OCI-LY3 (cell line): ENCODE results near the gene PUM1.

Experiments
- H2AFZ ChIP-seq: fragments of 200-600, 300-600 bp; shearing (Covaris generic); 2 replicates; pipeline ENCODE4 v1.6.0; 2014; ENCODE audit warnings: antibody characterized with exemption, low read depth, low read length
- H3K27ac ChIP-seq: fragments of 200-600, 300-600 bp; sonication (generic); 2 replicates; pipeline ENCODE4 v1.5.1; 2014; ENCODE audit warnings: mild to moderate bottlenecking, low read length, moderate library complexity, mixed read lengths
- H3K27me3 ChIP-seq: fragments of 200-600, 300-600 bp; sonication (generic); 2 replicates; pipeline ENCODE4 v1.6.1; 2014; ENCODE audit warnings: low read depth, low read length, mixed read lengths
- H3K36me3 ChIP-seq: fragments of 200-600, 300-600 bp; sonication (generic); replicated peaks from 2 replicates; pipeline ENCODE3; 2014; ENCODE audit warnings: low read depth, low read length, mixed read lengths
- H3K4me1 ChIP-seq: fragments of 300-600, 200-600 bp; sonication (generic); 2 replicates; pipeline ENCODE4 v1.6.1; 2014; ENCODE audit warnings: low read length, mixed read lengths
- H3K4me2 ChIP-seq: fragments of 200-600, 300-600 bp; sonication (generic); 2 replicates; pipeline ENCODE4 v1.6.1; 2014; ENCODE audit warnings: low read length, mixed read lengths
- H3K4me3 ChIP-seq: fragments of 300-600, 200-600 bp; sonication (generic); 2 replicates; pipeline ENCODE4 v1.5.1; 2014; ENCODE audit warnings: antibody characterized with exemption, mild to moderate bottlenecking, low read length, moderate library complexity
- H3K79me2 ChIP-seq: fragments of 300-600, 200-600 bp; shearing (Covaris generic); 2 replicates; pipeline ENCODE4 v1.6.1; 2014; ENCODE audit warnings: mild to moderate bottlenecking, low read length, mixed read lengths
- H3K9ac ChIP-seq: fragments of 300-600, 200-600 bp; shearing (Covaris generic); 2 replicates; pipeline ENCODE4 v1.6.0; 2014; ENCODE audit warnings: mild to moderate bottlenecking, low read length, moderate library complexity
- H3K9me3 ChIP-seq: fragments of 200-600, 300-600 bp; shearing (Covaris generic); 2 replicates; pipeline ENCODE4 v1.6.1; 2014; ENCODE audit warnings: low read length, mixed read lengths; ENCODE audit not compliant: insufficient read depth
- H4K20me1 ChIP-seq: fragments of 200-600, 300-600 bp; sonication (generic); 2 replicates; pipeline ENCODE4 v1.6.1; 2016; ENCODE audit warnings: low read length, mixed read lengths; ENCODE audit not compliant: insufficient read depth
- EZH2phosphoT487 ChIP-seq: fragments of 200-600 bp; shearing (Covaris generic); IDR thresholded peaks from 2 replicates; pipeline ENCODE4 v1.6.1; 2018; ENCODE audit warnings: antibody characterized with exemption, mixed run types, low read depth
- TF ChIP-seq, protein P1 (sequence below): fragments of 200-600, 300-600 bp; sonication (generic); IDR thresholded peaks from 2 replicates; pipeline ENCODE4 v1.5.1; 2014; ENCODE audit warnings: antibody characterized with exemption, low read length, low read depth

PUM1 gene

DNA sequence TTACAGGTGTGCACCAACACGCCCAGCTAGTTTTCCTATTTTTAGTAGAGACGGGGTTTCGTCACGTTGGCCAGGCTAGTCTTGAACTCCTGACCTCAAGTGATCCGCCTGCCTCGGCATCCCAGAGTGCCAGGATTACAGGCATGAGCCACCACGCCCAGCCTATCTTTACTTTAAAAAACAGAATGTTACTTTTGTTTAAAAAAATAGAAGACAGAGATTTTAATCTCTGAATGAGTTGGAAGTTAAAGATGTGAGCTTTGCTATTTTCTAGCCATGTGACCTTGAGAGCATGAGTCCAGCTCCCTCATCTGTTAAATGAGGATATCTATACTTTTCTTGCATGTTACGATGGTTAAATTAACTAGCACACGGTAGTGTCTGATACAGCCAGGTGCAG lies 3.9 kb upstream of the PUM1 start:
- peaks cover 14% of the 10 kb centered on the region for H3K79me2 ChIP-seq
- peaks cover 17% of the 10 kb centered on the region for H3K4me1 ChIP-seq
- TF ChIP-seq EZH2phosphoT487, result no peak
- TF ChIP-seq, protein P1, sequence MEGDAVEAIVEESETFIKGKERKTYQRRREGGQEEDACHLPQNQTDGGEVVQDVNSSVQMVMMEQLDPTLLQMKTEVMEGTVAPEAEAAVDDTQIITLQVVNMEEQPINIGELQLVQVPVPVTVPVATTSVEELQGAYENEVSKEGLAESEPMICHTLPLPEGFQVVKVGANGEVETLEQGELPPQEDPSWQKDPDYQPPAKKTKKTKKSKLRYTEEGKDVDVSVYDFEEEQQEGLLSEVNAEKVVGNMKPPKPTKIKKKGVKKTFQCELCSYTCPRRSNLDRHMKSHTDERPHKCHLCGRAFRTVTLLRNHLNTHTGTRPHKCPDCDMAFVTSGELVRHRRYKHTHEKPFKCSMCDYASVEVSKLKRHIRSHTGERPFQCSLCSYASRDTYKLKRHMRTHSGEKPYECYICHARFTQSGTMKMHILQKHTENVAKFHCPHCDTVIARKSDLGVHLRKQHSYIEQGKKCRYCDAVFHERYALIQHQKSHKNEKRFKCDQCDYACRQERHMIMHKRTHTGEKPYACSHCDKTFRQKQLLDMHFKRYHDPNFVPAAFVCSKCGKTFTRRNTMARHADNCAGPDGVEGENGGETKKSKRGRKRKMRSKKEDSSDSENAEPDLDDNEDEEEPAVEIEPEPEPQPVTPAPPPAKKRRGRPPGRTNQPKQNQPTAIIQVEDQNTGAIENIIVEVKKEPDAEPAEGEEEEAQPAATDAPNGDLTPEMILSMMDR, result no peak
- peaks cover under 1% of the 10 kb centered on the region for H4K20me1 ChIP-seq
- no peak overlapping the region for H3K4me3 ChIP-seq
- no peak overlapping the region for H3K9ac ChIP-seq
- H3K27ac ChIP-seq, result no peak overlapping the region
- no peak overlapping the region for H2AFZ ChIP-seq
- H3K27me3 ChIP-seq, result no peaks in the 10 kb centered on the region
- H3K36me3 ChIP-seq, result no peaks in the 10 kb centered on the region
- H3K9me3 ChIP-seq, result no peaks in the 10 kb centered on the region
- no peak overlapping the region for H3K4me2 ChIP-seq

DNA sequence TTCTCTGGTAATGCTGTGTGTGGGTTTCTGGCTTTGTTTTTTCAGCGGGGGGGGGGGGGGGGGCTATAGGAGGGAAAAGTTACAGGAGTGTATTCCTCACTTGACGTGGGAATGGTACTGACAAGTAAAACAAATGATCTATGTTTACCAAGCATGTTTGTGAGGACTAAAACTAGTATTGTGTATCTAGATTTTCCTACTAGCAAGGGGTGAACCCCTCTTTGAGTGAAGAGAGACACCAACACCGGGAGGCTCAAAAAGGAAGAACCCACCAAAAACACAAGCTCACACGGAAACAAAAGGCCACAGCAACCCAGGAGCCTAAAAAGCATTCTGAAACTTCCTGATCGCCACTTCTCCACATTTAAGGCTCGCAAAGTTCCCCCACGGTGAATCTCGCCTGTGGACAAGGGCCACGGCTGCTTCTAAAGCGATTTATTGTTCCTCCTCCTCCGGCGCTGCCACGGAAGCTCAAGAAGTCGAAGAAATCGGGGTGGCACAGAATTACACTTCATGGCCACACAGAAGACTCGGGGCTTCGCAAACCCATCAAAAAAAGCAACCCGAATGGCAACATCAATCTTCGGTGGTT lies 703 bp downstream of the PUM1 start:
- Histone ChIP-seq H3K27me3 (no peaks in the 10 kb centered on the region), H3K4me2 (peak overlapping the region; percentile 93), H3K79me2 (peaks cover 60% of the 10 kb centered on the region), H3K9ac (peak overlapping the region; percentile 100), H3K4me1 (peaks cover 13% of the 10 kb centered on the region), H2AFZ (no peak overlapping the region), H3K27ac (peak overlapping the region; percentile 90), H3K9me3 (no peaks in the 10 kb centered on the region), H3K4me3 (peak overlapping the region; percentile 100), H3K36me3 (peaks cover 2% of the 10 kb centered on the region), H4K20me1 (peaks cover 43% of the 10 kb centered on the region)
- TF ChIP-seq, protein P1, result no peak
- no peak for TF ChIP-seq EZH2phosphoT487

DNA sequence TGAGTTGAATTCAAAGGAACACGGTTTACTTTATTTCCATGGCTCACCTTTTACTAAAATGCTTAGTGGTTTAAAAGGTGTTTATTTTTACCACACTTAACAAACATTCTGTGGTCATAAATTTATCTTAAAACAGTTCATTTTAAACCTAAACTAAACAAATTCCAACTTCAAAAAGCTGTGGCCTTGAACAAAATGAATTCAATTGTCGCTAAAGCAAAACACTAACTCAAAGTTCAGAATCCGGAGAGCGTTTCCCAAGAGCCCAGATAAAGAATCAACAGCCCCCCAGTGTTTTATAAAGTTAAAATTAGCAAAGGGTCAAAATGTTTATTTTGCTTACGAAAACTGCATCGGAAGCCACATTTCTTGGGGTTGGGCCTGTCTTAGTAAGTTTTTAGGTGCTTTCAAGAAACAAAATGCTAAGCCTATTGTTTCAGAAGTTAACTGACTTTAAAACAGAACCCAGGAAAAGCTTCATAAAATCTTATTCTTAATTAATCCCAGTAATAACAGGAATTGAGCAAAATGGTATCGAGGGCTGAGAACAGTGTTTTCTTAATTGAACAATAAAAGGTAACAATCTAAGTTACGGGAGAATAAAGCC lies 1.3 kb downstream of the PUM1 start:
- Histone ChIP-seq H3K4me1 (peaks cover 13% of the 10 kb centered on the region), H3K9ac (peak overlapping the region; percentile 100), H3K4me3 (peak overlapping the region; percentile 100), H4K20me1 (peaks cover 49% of the 10 kb centered on the region), H3K79me2 (peaks cover 66% of the 10 kb centered on the region), H3K27ac (peak overlapping the region; percentile 37; the same call in 1 of the 2 replicates), H3K27me3 (no peaks in the 10 kb centered on the region), H3K9me3 (no peaks in the 10 kb centered on the region), H3K4me2 (peak overlapping the region; percentile 93), H2AFZ (no peak overlapping the region), H3K36me3 (peaks cover 5% of the 10 kb centered on the region)
- TF ChIP-seq, protein P1, result no peak
- no peak for TF ChIP-seq EZH2phosphoT487

DNA sequence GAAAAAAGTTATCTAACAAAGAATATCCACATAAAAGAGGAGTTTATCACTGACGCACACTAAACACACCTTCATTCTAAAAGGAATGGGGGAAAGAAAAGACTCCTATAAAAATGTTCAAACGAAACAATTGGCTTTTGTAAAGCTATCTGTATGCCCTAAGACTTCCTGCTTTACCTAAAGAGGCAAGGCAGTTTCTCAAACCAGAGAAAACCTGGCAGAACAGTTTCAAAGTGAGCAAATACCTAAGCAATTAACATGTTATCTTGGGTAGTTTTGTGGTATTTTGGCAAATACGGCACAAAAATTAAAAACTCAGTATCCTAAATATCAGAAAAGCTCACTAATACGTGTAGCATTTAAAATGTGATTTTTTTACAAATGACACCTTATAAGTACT lies 1.9 kb downstream of the PUM1 start:
- no peaks in the 10 kb centered on the region for H3K27me3 ChIP-seq
- peak overlapping the region; percentile 37 for H3K27ac ChIP-seq
- peaks cover 13% of the 10 kb centered on the region for H3K4me1 ChIP-seq
- no peaks in the 10 kb centered on the region for H3K9me3 ChIP-seq
- H3K79me2 ChIP-seq, result peaks cover 72% of the 10 kb centered on the region
- peak overlapping the region; percentile 93 for H3K4me2 ChIP-seq
- H2AFZ ChIP-seq, result no peak overlapping the region
- peaks cover 10% of the 10 kb centered on the region for H3K36me3 ChIP-seq
- peak overlapping the region; percentile 100 for H3K9ac ChIP-seq
- H3K4me3 ChIP-seq, result peak overlapping the region; percentile 100
- peaks cover 55% of the 10 kb centered on the region for H4K20me1 ChIP-seq
- TF ChIP-seq EZH2phosphoT487, result no peak
- TF ChIP-seq, protein P1, result no peak
